Astrocyte (in vitro differentiated cells and primary cell): ENCODE results near the gene PGF.
"Not testable (repeated sequence)": the region's sequence is repeated elsewhere in the genome, so short reads cannot be mapped to it uniquely, and the experiment has no call there.

ENCODE experiments used
- EZH2 ChIP-seq: IDR thresholded peaks from 2 replicates; pipeline ENCODE4 v1.6.1; 2012; ENCODE audit warnings: mild to moderate bottlenecking, low read length, inconsistent platforms; ENCODE audit not compliant: insufficient read depth
- TF ChIP-seq, protein P1 (sequence below): IDR thresholded peaks from 2 replicates; pipeline ENCODE4 v1.5.1; 2011; ENCODE audit warnings: low read depth, mild to moderate bottlenecking, inconsistent platforms, low read length, moderate library complexity; ENCODE audit not compliant: insufficient read depth

DNA sequence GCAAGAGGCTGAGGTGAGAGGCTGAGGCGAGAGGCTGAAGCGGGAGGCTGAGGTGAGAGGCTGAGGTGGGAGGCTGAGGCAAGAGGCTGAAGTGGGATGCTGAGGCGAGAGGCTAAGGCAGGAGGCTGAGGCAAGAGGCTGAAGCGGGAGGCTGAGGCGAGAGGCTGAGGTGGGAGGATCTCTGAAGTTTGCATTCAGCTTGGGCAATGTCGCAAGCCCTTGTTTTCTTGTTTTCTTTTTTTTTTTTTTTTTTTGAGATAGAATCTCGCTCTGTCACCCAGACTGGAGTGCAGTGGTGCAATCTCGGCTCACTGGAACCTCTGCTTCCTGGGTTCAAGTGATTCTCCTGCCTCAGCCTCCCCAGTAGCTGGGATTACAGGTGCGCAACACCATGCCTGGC is 23.7 kb downstream of the PGF start:
- TF ChIP-seq, protein P1, sequence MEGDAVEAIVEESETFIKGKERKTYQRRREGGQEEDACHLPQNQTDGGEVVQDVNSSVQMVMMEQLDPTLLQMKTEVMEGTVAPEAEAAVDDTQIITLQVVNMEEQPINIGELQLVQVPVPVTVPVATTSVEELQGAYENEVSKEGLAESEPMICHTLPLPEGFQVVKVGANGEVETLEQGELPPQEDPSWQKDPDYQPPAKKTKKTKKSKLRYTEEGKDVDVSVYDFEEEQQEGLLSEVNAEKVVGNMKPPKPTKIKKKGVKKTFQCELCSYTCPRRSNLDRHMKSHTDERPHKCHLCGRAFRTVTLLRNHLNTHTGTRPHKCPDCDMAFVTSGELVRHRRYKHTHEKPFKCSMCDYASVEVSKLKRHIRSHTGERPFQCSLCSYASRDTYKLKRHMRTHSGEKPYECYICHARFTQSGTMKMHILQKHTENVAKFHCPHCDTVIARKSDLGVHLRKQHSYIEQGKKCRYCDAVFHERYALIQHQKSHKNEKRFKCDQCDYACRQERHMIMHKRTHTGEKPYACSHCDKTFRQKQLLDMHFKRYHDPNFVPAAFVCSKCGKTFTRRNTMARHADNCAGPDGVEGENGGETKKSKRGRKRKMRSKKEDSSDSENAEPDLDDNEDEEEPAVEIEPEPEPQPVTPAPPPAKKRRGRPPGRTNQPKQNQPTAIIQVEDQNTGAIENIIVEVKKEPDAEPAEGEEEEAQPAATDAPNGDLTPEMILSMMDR = not testable (repeated sequence)
- not testable (repeated sequence) for TF ChIP-seq EZH2
